ENCODE measurements around the gene NUDT19. TPM values are rescaled to one million over a fixed set of nuclear protein-coding genes. Genes with fewer than 3 reads are reported as not detected.
A peak's percentile ranks its signal among the peaks of the same experiment; 100 is the strongest.

Gene NUDT19
- total and polyA plus RNA-seq, 9 of the 15 experiments (the other 6 are each of a cell fraction or from before 2014, with no cell fraction given) = 9.6 to 38.6 (median 14.4) TPM

DNA sequence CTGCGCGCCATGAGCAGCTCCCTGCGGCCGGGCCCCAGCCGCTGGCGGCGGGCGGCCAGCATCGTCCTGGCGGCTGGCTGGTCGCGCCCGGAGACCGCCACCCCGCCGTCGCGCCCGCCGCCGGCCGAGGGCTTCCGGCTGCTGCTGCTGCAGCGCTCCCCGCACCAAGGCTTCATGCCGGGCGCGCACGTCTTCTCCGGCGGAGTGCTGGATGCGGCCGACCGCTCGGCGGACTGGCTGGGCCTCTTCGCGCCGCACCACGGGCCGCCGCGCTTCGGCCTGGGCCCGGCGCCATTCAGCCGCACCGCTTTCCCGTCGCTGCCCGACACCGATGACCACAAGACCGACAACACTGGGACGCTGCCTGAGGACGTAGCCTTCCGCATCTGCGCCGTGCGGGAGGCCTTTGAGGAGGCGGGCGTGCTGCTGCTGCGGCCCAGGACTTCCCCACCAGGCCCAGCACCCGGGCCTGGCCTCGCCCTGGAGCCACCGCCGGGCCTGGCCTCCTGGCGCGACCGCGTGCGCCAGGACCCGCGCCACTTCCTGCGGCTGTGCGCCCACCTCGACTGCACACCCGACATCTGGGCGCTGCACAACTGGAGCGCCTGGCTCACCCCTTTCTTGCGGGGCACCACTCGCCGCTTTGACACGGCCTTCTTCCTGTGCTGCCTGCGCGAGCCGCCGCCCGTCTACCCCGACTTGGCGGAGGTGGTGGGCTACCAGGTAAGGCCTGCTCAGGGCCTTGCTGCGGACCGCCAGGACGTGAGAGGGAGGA lies 518 bp downstream of the NUDT19 start (continued):
- TF ChIP-seq ARID4B (CRISPR knock-in tag; IDR thresholded peaks at IDR 0.05) = peak; percentile 53
- TF ChIP-seq NR3C1 (CRISPR knock-in tag; IDR thresholded peaks at IDR 0.05) = peak; percentile 90
- TF ChIP-seq ZNF212 (CRISPR knock-in tag; IDR thresholded peaks at IDR 0.05) = no peak
- TF ChIP-seq TARDBP (IDR thresholded peaks at IDR 0.05) = no peak
- TF ChIP-seq, protein P1, sequence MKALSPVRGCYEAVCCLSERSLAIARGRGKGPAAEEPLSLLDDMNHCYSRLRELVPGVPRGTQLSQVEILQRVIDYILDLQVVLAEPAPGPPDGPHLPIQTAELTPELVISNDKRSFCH (CRISPR knock-in tag; IDR thresholded peaks at IDR 0.05) = no peak
- TF ChIP-seq, protein P1 (tag; IDR thresholded peaks at IDR 0.05) = no peak
- TF ChIP-seq FOS (IDR thresholded peaks at IDR 0.05; ENCODE audit: extremely low read depth, insufficient read length) = no peak
- TF ChIP-seq ZBED1 (IDR thresholded peaks at IDR 0.05) = no peak
- no peak for TF ChIP-seq HDAC8 (tag; IDR thresholded peaks at IDR 0.05)
- TF ChIP-seq XRCC4 (IDR thresholded peaks at IDR 0.05; ENCODE audit: extremely low read depth, insufficient read depth, insufficient read length) = no peak
- 0 out of 2 replicates have a peak, but pooled peaks have one; percentile 30 for TF ChIP-seq E2F3 (CRISPR knock-in tag; IDR thresholded peaks at IDR 0.05)
- TF ChIP-seq, protein P2, sequence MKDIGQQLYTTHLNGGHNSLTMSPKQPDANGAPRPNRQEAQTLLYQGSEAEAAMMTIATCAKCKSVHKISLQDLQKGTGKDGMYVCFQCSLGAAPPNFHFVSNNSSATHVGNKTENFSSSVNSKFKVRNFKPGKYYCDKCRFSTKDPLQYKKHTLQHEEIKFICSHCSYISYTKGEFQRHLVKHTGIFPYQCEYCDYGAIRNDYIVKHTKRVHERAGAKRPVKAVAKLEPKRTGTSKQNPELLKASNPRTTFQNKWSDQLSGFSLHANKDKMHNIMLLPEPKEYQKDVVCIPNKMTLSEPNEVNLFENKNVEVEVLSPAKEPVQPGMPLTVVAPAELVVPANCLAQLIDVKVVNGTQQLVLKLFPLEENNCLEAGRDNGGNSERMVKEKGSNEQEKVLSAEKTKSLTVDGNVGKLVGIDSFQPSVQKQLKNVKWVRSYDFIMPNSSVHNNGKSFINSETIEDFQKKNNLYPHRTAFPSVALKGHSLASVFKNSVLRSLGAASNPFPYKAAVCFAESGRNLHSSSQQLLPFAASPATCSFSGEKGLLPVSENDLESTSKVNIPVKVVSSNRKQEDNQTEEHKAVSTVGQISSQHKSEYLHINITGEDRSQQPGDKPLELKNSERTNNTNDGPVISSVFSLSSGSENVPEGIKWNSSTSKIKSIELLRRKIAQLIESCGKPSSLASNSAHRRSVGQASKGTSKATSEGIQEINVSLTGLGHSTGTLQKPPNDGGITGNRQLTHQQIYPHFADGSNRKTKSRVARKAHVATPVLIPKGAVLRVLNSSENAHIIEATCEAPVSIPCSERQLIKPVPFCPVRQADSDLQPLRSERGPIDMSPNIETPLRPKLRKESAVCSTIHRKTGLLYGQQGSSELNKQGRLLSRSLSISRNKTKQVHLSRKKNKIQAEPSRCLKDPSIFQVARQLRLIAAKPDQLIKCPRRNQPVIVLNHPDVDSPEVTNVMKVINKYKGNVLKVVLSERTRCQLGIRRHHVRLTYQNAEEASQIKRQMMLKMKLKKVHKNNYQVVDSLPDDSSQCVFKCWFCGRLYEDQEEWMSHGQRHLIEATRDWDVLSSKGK (CRISPR knock-in tag; IDR thresholded peaks at IDR 0.05) = no peak
- no peak for TF ChIP-seq MECOM (CRISPR knock-in tag; IDR thresholded peaks at IDR 0.05)
- no peak for TF ChIP-seq SREBF2 (CRISPR knock-in tag; IDR thresholded peaks at IDR 0.05)
- no peak for TF ChIP-seq ZNF408 (CRISPR knock-in tag; IDR thresholded peaks at IDR 0.05; ENCODE audit: low read depth)
- TF ChIP-seq TAF1 (IDR thresholded peaks at IDR 0.05; ENCODE audit: control insufficient read depth, extremely low read depth, insufficient read depth, low read length, severe bottlenecking) = peak; percentile 2
- TF ChIP-seq, protein P3, sequence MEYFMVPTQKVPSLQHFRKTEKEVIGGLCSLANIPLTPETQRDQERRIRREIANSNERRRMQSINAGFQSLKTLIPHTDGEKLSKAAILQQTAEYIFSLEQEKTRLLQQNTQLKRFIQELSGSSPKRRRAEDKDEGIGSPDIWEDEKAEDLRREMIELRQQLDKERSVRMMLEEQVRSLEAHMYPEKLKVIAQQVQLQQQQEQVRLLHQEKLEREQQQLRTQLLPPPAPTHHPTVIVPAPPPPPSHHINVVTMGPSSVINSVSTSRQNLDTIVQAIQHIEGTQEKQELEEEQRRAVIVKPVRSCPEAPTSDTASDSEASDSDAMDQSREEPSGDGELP (CRISPR knock-in tag; IDR thresholded peaks at IDR 0.05; ENCODE audit: borderline replicate concordance) = peak; percentile 54; the same call in 1 of the 2 replicates
- TF ChIP-seq, protein P4, sequence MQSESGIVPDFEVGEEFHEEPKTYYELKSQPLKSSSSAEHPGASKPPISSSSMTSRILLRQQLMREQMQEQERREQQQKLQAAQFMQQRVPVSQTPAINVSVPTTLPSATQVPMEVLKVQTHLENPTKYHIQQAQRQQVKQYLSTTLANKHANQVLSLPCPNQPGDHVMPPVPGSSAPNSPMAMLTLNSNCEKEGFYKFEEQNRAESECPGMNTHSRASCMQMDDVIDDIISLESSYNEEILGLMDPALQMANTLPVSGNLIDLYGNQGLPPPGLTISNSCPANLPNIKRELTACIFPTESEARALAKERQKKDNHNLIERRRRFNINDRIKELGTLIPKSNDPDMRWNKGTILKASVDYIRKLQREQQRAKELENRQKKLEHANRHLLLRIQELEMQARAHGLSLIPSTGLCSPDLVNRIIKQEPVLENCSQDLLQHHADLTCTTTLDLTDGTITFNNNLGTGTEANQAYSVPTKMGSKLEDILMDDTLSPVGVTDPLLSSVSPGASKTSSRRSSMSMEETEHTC (IDR thresholded peaks at IDR 0.05) = no peak

Data from K562 (cell line).